Loucy (cell line): Measurements from ENCODE around the gene PRRX1.
A peak's percentile ranks its signal among the peaks of the same experiment; 100 is the strongest.

Experiments used
- H2AFZ ChIP-seq: fragments of 200-600 bp; sonication (generic); 2 replicates; pipeline ENCODE4 v1.6.0; 2016; ENCODE audit warnings: antibody characterized with exemption, mild to moderate bottlenecking, low read length, moderate library complexity
- H3F3A ChIP-seq: fragments of 200-600 bp; 2 replicates; pipeline ENCODE4 v1.6.0; 2016; ENCODE audit warnings: antibody characterized with exemption, low read depth, mild to moderate bottlenecking
- H3K27me3 ChIP-seq: fragments of 200-600 bp; sonication (generic); 2 replicates; pipeline ENCODE4 v1.6.1; 2014; ENCODE audit warnings: low read length, mild to moderate bottlenecking; ENCODE audit not compliant: insufficient read depth, poor library complexity, severe bottlenecking
- H3K36me3 ChIP-seq: fragments of 200-600 bp; sonication (generic); 2 replicates; pipeline ENCODE4 v1.6.1; 2016; ENCODE audit warnings: low read length; ENCODE audit not compliant: insufficient read depth
- H3K4me1 ChIP-seq: fragments of 200-600 bp; sonication (generic); 2 replicates; pipeline ENCODE4 v1.5.1; 2014; ENCODE audit warnings: low read length, mild to moderate bottlenecking; ENCODE audit not compliant: insufficient read depth, poor library complexity, severe bottlenecking
- H3K4me2 ChIP-seq: fragments of 200-600 bp; sonication (generic); 2 replicates; pipeline ENCODE4 v1.6.0; 2014; ENCODE audit warnings: antibody characterized with exemption, low read length, low read depth, mild to moderate bottlenecking; ENCODE audit not compliant: poor library complexity, severe bottlenecking
- H3K4me3 ChIP-seq: fragments of 200-600 bp; sonication (generic); 2 replicates; pipeline ENCODE4 v1.5.1; 2014; ENCODE audit warnings: low read length, mild to moderate bottlenecking, mixed read lengths; ENCODE audit not compliant: poor library complexity, severe bottlenecking
- H3K79me2 ChIP-seq: fragments of 200-600 bp; sonication (generic); 2 replicates; pipeline ENCODE4 v1.6.1; 2014; ENCODE audit warnings: low read length; ENCODE audit not compliant: insufficient read depth
- H3K9ac ChIP-seq: fragments of 200-600 bp; sonication (generic); 2 replicates; pipeline ENCODE4 v1.6.0; 2014; ENCODE audit warnings: mild to moderate bottlenecking, low read depth, low read length, moderate library complexity; ENCODE audit not compliant: poor library complexity, severe bottlenecking
- H3K9me2 ChIP-seq: fragments of 200-600 bp; sonication (generic); replicated peaks from 2 replicates; pipeline ENCODE4 v1.6.1; 2016; ENCODE audit warnings: low read depth, low read length, mixed read lengths
- H3K9me3 ChIP-seq: fragments of 200-600 bp; sonication (generic); 2 replicates; pipeline ENCODE4 v1.6.1; 2014; ENCODE audit warnings: mild to moderate bottlenecking, antibody characterized with exemption, low read length, low read depth; ENCODE audit not compliant: insufficient read depth
- H4K20me1 ChIP-seq: fragments of 200-600 bp; sonication (generic); 2 replicates; pipeline ENCODE4 v1.6.0; 2014; ENCODE audit warnings: antibody characterized with exemption, low read length, mild to moderate bottlenecking; ENCODE audit not compliant: insufficient read depth, poor library complexity, severe bottlenecking
- EZH2phosphoT487 ChIP-seq: fragments of 200-600 bp; IDR thresholded peaks from 2 replicates; pipeline ENCODE4 v1.6.1; 2018; ENCODE audit warnings: antibody characterized with exemption, mild to moderate bottlenecking, moderate library complexity, borderline replicate concordance
- TF ChIP-seq, protein P1 (sequence below): fragments of 200-600 bp; sonication (generic); conservative IDR thresholded peaks from 2 replicates; pipeline ENCODE4 v1.5.1; 2014; ENCODE audit warnings: mild to moderate bottlenecking, antibody characterized with exemption, low read length

PRRX1 gene

DNA sequence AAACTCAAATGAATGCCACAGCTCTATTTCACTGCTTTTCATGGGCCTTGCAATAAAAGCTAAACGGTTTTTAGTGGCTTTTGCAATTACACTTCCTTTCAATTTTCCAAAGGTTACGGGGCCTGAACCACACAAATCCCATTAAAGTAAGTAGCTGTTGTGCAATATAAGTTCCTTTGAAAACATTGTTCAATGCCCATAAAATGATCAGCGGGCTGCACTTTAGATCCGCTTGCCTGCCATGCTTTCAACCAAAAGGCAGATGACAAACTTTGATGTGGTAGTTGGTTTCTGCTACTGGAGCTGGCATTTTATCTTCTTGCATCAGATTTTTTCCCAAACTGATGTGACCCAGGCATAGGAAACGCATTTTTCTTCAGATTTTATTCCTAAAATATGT lies 50.2 kb downstream of the PRRX1 start:
- Histone ChIP-seq H3F3A (peaks cover 18% of the 10 kb centered on the region; the same call in 1 of the 2 replicates), H3K4me1 (peaks cover 55% of the 10 kb centered on the region)

DNA sequence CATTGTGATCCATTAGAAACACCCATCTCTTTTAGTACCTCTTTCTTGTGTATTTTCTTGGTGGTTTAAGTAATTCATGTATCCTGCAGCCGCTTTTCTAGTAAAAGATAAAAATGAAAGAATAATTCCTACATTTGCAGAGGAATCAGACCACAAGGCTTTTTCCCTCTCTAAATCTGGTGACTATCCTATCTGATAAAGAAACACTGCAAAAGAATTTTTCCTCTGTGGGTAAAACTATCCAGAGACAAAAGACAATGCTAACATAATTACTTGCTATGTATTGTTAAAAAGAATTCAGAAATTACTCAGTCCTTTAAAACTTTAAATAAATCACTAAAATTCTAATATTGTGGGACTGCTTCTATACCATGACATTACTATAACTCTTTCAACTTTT lies 51.0 kb downstream of the PRRX1 start:
- peak overlapping the region; percentile 61 for H3K9ac ChIP-seq
- peaks cover 5% of the 10 kb centered on the region; the same call in 1 of the 2 replicates for H3K36me3 ChIP-seq
- no peaks in the 10 kb centered on the region for H3K27me3 ChIP-seq
- no peaks in the 10 kb centered on the region for H3K9me2 ChIP-seq
- peaks cover 54% of the 10 kb centered on the region for H3K4me1 ChIP-seq
- TF ChIP-seq, protein P1, sequence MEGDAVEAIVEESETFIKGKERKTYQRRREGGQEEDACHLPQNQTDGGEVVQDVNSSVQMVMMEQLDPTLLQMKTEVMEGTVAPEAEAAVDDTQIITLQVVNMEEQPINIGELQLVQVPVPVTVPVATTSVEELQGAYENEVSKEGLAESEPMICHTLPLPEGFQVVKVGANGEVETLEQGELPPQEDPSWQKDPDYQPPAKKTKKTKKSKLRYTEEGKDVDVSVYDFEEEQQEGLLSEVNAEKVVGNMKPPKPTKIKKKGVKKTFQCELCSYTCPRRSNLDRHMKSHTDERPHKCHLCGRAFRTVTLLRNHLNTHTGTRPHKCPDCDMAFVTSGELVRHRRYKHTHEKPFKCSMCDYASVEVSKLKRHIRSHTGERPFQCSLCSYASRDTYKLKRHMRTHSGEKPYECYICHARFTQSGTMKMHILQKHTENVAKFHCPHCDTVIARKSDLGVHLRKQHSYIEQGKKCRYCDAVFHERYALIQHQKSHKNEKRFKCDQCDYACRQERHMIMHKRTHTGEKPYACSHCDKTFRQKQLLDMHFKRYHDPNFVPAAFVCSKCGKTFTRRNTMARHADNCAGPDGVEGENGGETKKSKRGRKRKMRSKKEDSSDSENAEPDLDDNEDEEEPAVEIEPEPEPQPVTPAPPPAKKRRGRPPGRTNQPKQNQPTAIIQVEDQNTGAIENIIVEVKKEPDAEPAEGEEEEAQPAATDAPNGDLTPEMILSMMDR, result no peak
- TF ChIP-seq EZH2phosphoT487, result no peak
- H3K4me3 ChIP-seq, result no peak overlapping the region
- H3K9me3 ChIP-seq, result peaks cover 13% of the 10 kb centered on the region
- H3K4me2 ChIP-seq, result peak overlapping the region; percentile 73
- H3K79me2 ChIP-seq, result no peaks in the 10 kb centered on the region
- H4K20me1 ChIP-seq, result no peaks in the 10 kb centered on the region
- peaks cover 18% of the 10 kb centered on the region; the same call in 1 of the 2 replicates for H3F3A ChIP-seq
- H2AFZ ChIP-seq, result no peak overlapping the region

More for the DNA sequence above, 50.2 kb downstream of the PRRX1 start:
- Histone ChIP-seq H3K27me3 (no peaks in the 10 kb centered on the region), H3K4me3 (peak overlapping the region; percentile 45), H3K79me2 (no peaks in the 10 kb centered on the region), H2AFZ (0 out of 2 replicates have a peak overlapping the region, but pooled peaks have one; percentile 1), H3K9me2 (no peaks in the 10 kb centered on the region), H3K9me3 (peaks cover 13% of the 10 kb centered on the region), H3K9ac (peak overlapping the region; percentile 61), H3K4me2 (peak overlapping the region; percentile 73), H4K20me1 (no peaks in the 10 kb centered on the region), H3K36me3 (peaks cover 5% of the 10 kb centered on the region; the same call in 1 of the 2 replicates)
- TF ChIP-seq, protein P1, result no peak
- 0 out of 2 replicates have a peak, but pooled peaks have one; percentile 25 for TF ChIP-seq EZH2phosphoT487

DNA sequence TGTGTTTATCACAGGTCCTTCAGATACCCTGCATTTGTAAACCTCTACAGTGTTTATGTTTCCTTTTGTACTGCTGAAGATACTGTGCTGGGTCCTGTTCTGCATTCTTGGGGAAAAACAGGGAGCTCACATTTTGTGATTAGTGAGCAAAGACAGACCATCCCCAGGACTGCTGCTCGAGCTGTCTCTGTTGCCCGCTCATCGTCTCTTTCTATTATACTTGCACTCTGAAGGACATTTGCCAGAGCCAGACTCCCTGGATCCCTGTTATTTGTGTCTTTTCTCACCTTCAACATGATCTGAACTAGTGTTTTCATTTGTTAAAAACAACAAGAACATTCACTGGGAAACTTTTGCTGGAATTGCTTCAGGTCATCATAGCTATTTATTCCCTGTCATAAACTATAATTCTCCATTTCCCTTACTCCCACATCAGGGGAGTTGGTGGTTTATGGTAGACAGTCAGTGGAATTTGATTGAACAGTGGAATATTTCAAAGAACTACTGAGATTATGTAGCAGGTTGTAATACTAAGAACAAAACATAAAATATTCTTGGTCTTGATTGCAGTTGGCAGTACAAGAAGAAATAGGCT lies 53.0 kb downstream of the PRRX1 start:
- no peak overlapping the region for H3K4me3 ChIP-seq

More for the DNA sequence above, 53.0 kb downstream of the PRRX1 start:
- Histone ChIP-seq H3K4me2 (no peak overlapping the region), H3K9me2 (no peaks in the 10 kb centered on the region), H3K79me2 (no peaks in the 10 kb centered on the region), H2AFZ (peak overlapping the region; percentile 5; the same call in 1 of the 2 replicates), H4K20me1 (no peaks in the 10 kb centered on the region), H3K9ac (no peak overlapping the region), H3F3A (peaks cover 18% of the 10 kb centered on the region; the same call in 1 of the 2 replicates), H3K36me3 (no peaks in the 10 kb centered on the region), H3K9me3 (peaks cover 5% of the 10 kb centered on the region), H3K27me3 (no peaks in the 10 kb centered on the region), H3K4me1 (peaks cover 41% of the 10 kb centered on the region)
- TF ChIP-seq EZH2phosphoT487, result no peak
- TF ChIP-seq, protein P1, result no peak
